ENCODE measurements around the gene MSRB2.

MSRB2 gene

GRCh38 chr10:23095404-23095965 lies at the start of gene MSRB2:
MSRB2 (plus strand) TSS chr10:23095579; CDS start chr10:23095609, 30 bp downstream.
- Histone ChIP-seq H3K27ac (peak within 1 kb of the TSS; percentile 26), H3K36me3 (ENCODE audit: insufficient read depth) (no peaks in the 10 kb centered on the region), H3K79me2 (ENCODE audit: insufficient read depth, low read depth) (peaks cover 14% of the 10 kb centered on the region; the same call in 1 of the 2 replicates), H3K4me1 (ENCODE audit: low read depth, poor library complexity, severe bottlenecking) (peaks cover 10% of the 10 kb centered on the region), H4K20me1 (ENCODE audit: insufficient read depth) (no peaks in the 10 kb centered on the region), H3K27me3 (ENCODE audit: insufficient read depth, low read depth) (no peaks in the 10 kb centered on the region), H3K4me3 (IDR thresholded peaks at IDR 0.05; ENCODE audit: insufficient read depth, low read depth, low read length) (no peak within 1 kb of the TSS), H3K9ac (peak within 1 kb of the TSS; percentile 76), H2AFZ (ENCODE audit: low read depth) (peak within 1 kb of the TSS; percentile 55), H3K4me2 (peak within 1 kb of the TSS; percentile 46)
- TF ChIP-seq CTCF (conservative IDR thresholded peaks at IDR 0.05; ENCODE audit: low read depth, low read length) = no peak

- Histone ChIP-seq H3K79me2 (ENCODE audit: insufficient read depth, low read depth) (no peaks in the 10 kb centered on the region), H3K4me2 (no peak overlapping the region), H3K27me3 (ENCODE audit: insufficient read depth, low read depth) (no peaks in the 10 kb centered on the region), H3K36me3 (ENCODE audit: insufficient read depth) (no peaks in the 10 kb centered on the region), H3K4me1 (ENCODE audit: low read depth, poor library complexity, severe bottlenecking) (no peaks in the 10 kb centered on the region), H3K4me3 (IDR thresholded peaks at IDR 0.05; ENCODE audit: insufficient read depth, low read depth, low read length) (no peak overlapping the region), H3K9ac (no peak overlapping the region), H4K20me1 (ENCODE audit: insufficient read depth) (no peaks in the 10 kb centered on the region), H3K27ac (no peak overlapping the region), H2AFZ (ENCODE audit: low read depth) (no peak overlapping the region)
- no peak for TF ChIP-seq CTCF (conservative IDR thresholded peaks at IDR 0.05; ENCODE audit: low read depth, low read length)
Measured at GRCh38 chr10:23046027-23046426, 49.4 kb upstream of the MSRB2 start.

- Histone ChIP-seq H3K9ac (no peak overlapping the region), H4K20me1 (ENCODE audit: insufficient read depth) (no peaks in the 10 kb centered on the region), H3K27me3 (ENCODE audit: insufficient read depth, low read depth) (no peaks in the 10 kb centered on the region), H2AFZ (ENCODE audit: low read depth) (no peak overlapping the region), H3K79me2 (ENCODE audit: insufficient read depth, low read depth) (no peaks in the 10 kb centered on the region), H3K4me2 (no peak overlapping the region), H3K36me3 (ENCODE audit: insufficient read depth) (no peaks in the 10 kb centered on the region), H3K4me3 (IDR thresholded peaks at IDR 0.05; ENCODE audit: insufficient read depth, low read depth, low read length) (no peak overlapping the region), H3K4me1 (ENCODE audit: low read depth, poor library complexity, severe bottlenecking) (no peaks in the 10 kb centered on the region), H3K27ac (no peak overlapping the region)
- no peak for TF ChIP-seq CTCF (conservative IDR thresholded peaks at IDR 0.05; ENCODE audit: low read depth, low read length)
Measured at GRCh38 chr10:23047201-23048050, 48.0 kb upstream of the MSRB2 start.

- Histone ChIP-seq H3K9ac (no peak overlapping the region), H3K4me1 (ENCODE audit: low read depth, poor library complexity, severe bottlenecking) (no peaks in the 10 kb centered on the region), H3K4me3 (IDR thresholded peaks at IDR 0.05; ENCODE audit: insufficient read depth, low read depth, low read length) (no peak overlapping the region), H2AFZ (ENCODE audit: low read depth) (no peak overlapping the region), H3K36me3 (ENCODE audit: insufficient read depth) (no peaks in the 10 kb centered on the region), H3K4me2 (no peak overlapping the region), H3K79me2 (ENCODE audit: insufficient read depth, low read depth) (no peaks in the 10 kb centered on the region), H4K20me1 (ENCODE audit: insufficient read depth) (no peaks in the 10 kb centered on the region), H3K27me3 (ENCODE audit: insufficient read depth, low read depth) (no peaks in the 10 kb centered on the region), H3K27ac (no peak overlapping the region)
- TF ChIP-seq CTCF (conservative IDR thresholded peaks at IDR 0.05; ENCODE audit: low read depth, low read length) = no peak
Measured at GRCh38 chr10:23048191-23048590, 47.2 kb upstream of the MSRB2 start.
